Adrenal gland (tissue), 12 donors: ENCODE results near the gene MMUT. TPM values are rescaled to one million over a fixed set of nuclear protein-coding genes. Genes with fewer than 3 reads are reported as not detected.

ENCODE experiments used
- DNase-seq, 7 donors: peaks; one replicate each; pipeline ENCODE4 v3.0.0-alpha.2; 2019 to 2020
- H3K27ac ChIP-seq, 5 donors: fragments of 200-600 bp; sonication (generic) in 4 of 5; 1 replicate in 3 of 5; 2 replicates in 2 of 5; pipeline versions ENCODE4 v1.5.1 to v1.8.0; 2016 to 2020; ENCODE audit warnings: mild to moderate bottlenecking in 1 of 5
- H3K27me3 ChIP-seq: fragments of 200-600 bp; 2 replicates; pipeline ENCODE4 v1.8.0; 2021
- H3K36me3 ChIP-seq, 2 donors: fragments of 200-600 bp; replicated peaks in 1 of 2; 1 replicate in 1 of 2; 2 replicates in 1 of 2; pipeline versions ENCODE4 v1.5.1 to v1.8.0; 2018 to 2022
- H3K4me1 ChIP-seq, 2 donors: fragments of 200-600 bp; replicated peaks in 1 of 2; 1 replicate in 1 of 2; 2 replicates in 1 of 2; pipeline versions ENCODE4 v1.5.1 to v1.8.0; 2018 to 2021
- H3K4me3 ChIP-seq, 4 donors: fragments of 200-600 bp; sonication (generic) in 3 of 4; one replicate each; pipeline ENCODE4 v1.5.1; 2016 to 2018
- H3K9me3 ChIP-seq, 3 donors: fragments of 200-600 bp; sonication (generic) in 1 of 3; replicated peaks in 1 of 3; 1 replicate in 2 of 3; 2 replicates in 1 of 3; pipeline versions ENCODE4 v1.5.1 to v1.8.0; 2016 to 2021
- CTCF ChIP-seq, 6 experiments: fragments of 450-650 bp in 4 of 6; fragments of 200-600 bp in 2 of 6; sonication (generic) in 1 of 6; IDR thresholded peaks; 1 replicate in 5 of 6; 2 replicates in 1 of 6; pipeline versions ENCODE4 v1.5.1 to v1.8.0; 2016 to 2021; ENCODE audit warnings: antibody characterized with exemption in 6 of 6, mild to moderate bottlenecking in 2 of 6, moderate library complexity in 1 of 6
- POLR2A ChIP-seq, 2 donors: fragments of 450-650 bp; IDR thresholded peaks; one replicate each; pipeline ENCODE4 v1.6.1; 2017; ENCODE audit warnings: antibody characterized with exemption in 2 of 2, mild to moderate bottlenecking in 2 of 2, moderate library complexity in 1 of 2
- WGBS, 4 donors: extraction: QIAGEN DNeasy Blood & Tissue Kit in 2 of 4; methylation state at CpG; one replicate each; pipeline versions ENCODE4 v1.1.5 to v1.1.7; 2013 to 2017; 5-methylcytosine and 5-hydroxymethylcytosine counted together
- intact Hi-C, 2 donors: fragments of 100-400 bp; cut with DNase I; formaldehyde crosslinking; loops; one replicate each; pipeline versions ENCODE4 v1.14.1 to v1.15.0; 2022 to 2023
- polyA plus RNA-seq, 3 donors: library from polyadenylated mRNA; stranded (reverse); fragments of 200-250 nt in 2 of 3; fragments of 350-450 nt in 1 of 3; fragmentation: Illumina TruSeq in 1 of 3; extraction: RNeasy Lipid Tissue Mini Kit (QIAGEN cat#74804) in 1 of 3; gene quantifications; one replicate each; pipeline ENCODE4 v1.2.3, GENCODE V29; 2013 to 2014
- total RNA-seq, 9 donors: library from RNA; depleted of rRNA in 4 of 9; stranded (reverse); fragments of >200 nt in 4 of 9; fragments of 120-200 nt in 1 of 9; fragmentation: NEBNext Ultra II Directional in 1 of 9; extraction: Animal tissue kit (Norgen Biotek cat#: 25700) in 1 of 9; gene quantifications; one replicate each; pipeline versions ENCODE4 v1.1.0 to v1.2.4, GENCODE V29; 2013 to 2023
- donor health status: healthy with polysubstance abuse.
- donor health status: Bipolar disorder and iron deficiency.
- donor health status: DM: yes; HTN: yes; CAD: no.
- donor health status: DM: no; HTN: no; CAD: no.
- donor health status: DM: no; HTN: no; CAD: no.
- donor health status: DM: yes; HTN: yes; CAD: no.

Gene MMUT
- total and polyA plus RNA-seq, 12 donors, result 7.6 to 56.8 (median 26.0) TPM

- no peaks in the 10 kb centered on the region for H3K9me3 ChIP-seq
- WGBS, 4 donors, result 75 to 97% (median 83%) methylated on average over 2 of the region's 2 CpGs
- intact Hi-C loops, result no loop called here
- DNase-seq, result no peak
- no peak for TF ChIP-seq POLR2A (IDR thresholded peaks at IDR 0.05)
- no peak for TF ChIP-seq CTCF (IDR thresholded peaks at IDR 0.05)
- no peak overlapping the region for H3K4me3 ChIP-seq
- no peak overlapping the region for H3K27ac ChIP-seq
- H3K27me3 ChIP-seq, result no peaks in the 10 kb centered on the region
- H3K4me1 ChIP-seq, result no peaks in the 10 kb centered on the region
- H3K36me3 ChIP-seq, result peaks cover 0 to 21% of the 10 kb centered on the region in 2 donors
Observed at GRCh38 chr6:49430187-49430586, 32.9 kb downstream of the MMUT start.

- DNase-seq, result no peak
- no peak overlapping the region for H3K27ac ChIP-seq
- intact Hi-C loops, result no loop called here
- 46 to 61% (median 55%) methylated on average over 1 of the region's 1 CpG for WGBS, 4 donors
- TF ChIP-seq CTCF (IDR thresholded peaks at IDR 0.05) (no peak), POLR2A (IDR thresholded peaks at IDR 0.05) (no peak)
- H3K4me1 ChIP-seq, result no peaks in the 10 kb centered on the region
- H3K36me3 ChIP-seq, result no peaks in the 10 kb centered on the region
- no peaks in the 10 kb centered on the region for H3K9me3 ChIP-seq
- no peaks in the 10 kb centered on the region for H3K27me3 ChIP-seq
- no peak overlapping the region for H3K4me3 ChIP-seq
Observed at GRCh38 chr6:49423817-49424216, 39.2 kb downstream of the MMUT start.

GRCh38 chr6:49416195-49416594, 46.9 kb downstream of the MMUT start:
- DNase-seq, result no peak
- Histone ChIP-seq H3K27ac (no peak overlapping the region), H3K9me3 (no peaks in the 10 kb centered on the region), H3K4me1 (no peaks in the 10 kb centered on the region), H3K4me3 (no peak overlapping the region), H3K27me3 (no peaks in the 10 kb centered on the region), H3K36me3 (no peaks in the 10 kb centered on the region)
- WGBS, 4 donors, result 75 to 77% (median 76%) methylated on average over 4 of the region's 4 CpGs
- intact Hi-C loops, result no loop called here
- TF ChIP-seq CTCF (IDR thresholded peaks at IDR 0.05), result no peak
- no peak for TF ChIP-seq POLR2A (IDR thresholded peaks at IDR 0.05)

GRCh38 chr6:49415358-49415757, 47.7 kb downstream of the MMUT start:
- DNase-seq, result no peak
- Histone ChIP-seq H3K4me1 (no peaks in the 10 kb centered on the region), H3K4me3 (no peak overlapping the region), H3K27ac (no peak overlapping the region), H3K27me3 (no peaks in the 10 kb centered on the region), H3K36me3 (no peaks in the 10 kb centered on the region), H3K9me3 (no peaks in the 10 kb centered on the region)
- WGBS, 4 donors, result 46 to 63% (median 53%) methylated on average over 1 of the region's 1 CpG
- intact Hi-C loops, result no loop called here
- no peak for TF ChIP-seq POLR2A (IDR thresholded peaks at IDR 0.05)
- TF ChIP-seq CTCF (IDR thresholded peaks at IDR 0.05), result no peak
